Glutamatergic neuron (in vitro differentiated cells): ENCODE measurements around the gene TGFB2. TPM values are rescaled to one million over a fixed set of nuclear protein-coding genes. Genes with fewer than 3 reads are reported as not detected.
A peak's percentile ranks its signal among the peaks of the same experiment; 100 is the strongest.

Experiments used
- DNase-seq: peaks from one replicate; pipeline ENCODE4 v3.0.0; 2022
- H3K27ac Mint-ChIP-seq: one replicate; pipeline ENCODE4 v1.8.0; 2020; ENCODE audit warnings: mild to moderate bottlenecking, mixed read lengths, inconsistent platforms; ENCODE audit not compliant: unreplicated experiment
- H3K27me3 Mint-ChIP-seq: one replicate; pipeline ENCODE4 v1.8.0; 2020; ENCODE audit warnings: mild to moderate bottlenecking, moderate library complexity, mixed read lengths, inconsistent platforms; ENCODE audit not compliant: unreplicated experiment
- H3K36me3 Mint-ChIP-seq: one replicate; pipeline ENCODE4 v1.8.0; 2020; ENCODE audit warnings: mild to moderate bottlenecking, mixed read lengths, inconsistent platforms; ENCODE audit not compliant: unreplicated experiment
- H3K4me1 Mint-ChIP-seq: one replicate; pipeline ENCODE4 v1.8.0; 2020; ENCODE audit warnings: mild to moderate bottlenecking, low read depth, mixed read lengths, inconsistent platforms; ENCODE audit not compliant: unreplicated experiment
- H3K4me3 Mint-ChIP-seq: one replicate; pipeline ENCODE4 v1.8.0; 2020; ENCODE audit warnings: mild to moderate bottlenecking, mixed read lengths, inconsistent platforms; ENCODE audit not compliant: unreplicated experiment
- H3K9me3 Mint-ChIP-seq: one replicate; pipeline ENCODE4 v1.8.0; 2020; ENCODE audit warnings: mild to moderate bottlenecking, moderate library complexity, mixed read lengths, inconsistent platforms; ENCODE audit not compliant: unreplicated experiment
- CTCF ChIP-seq: fragments of 200-600 bp; sonication (generic); IDR thresholded peaks from one replicate; pipeline ENCODE4 v1.5.0; 2021; ENCODE audit not compliant: partially characterized antibody, unreplicated experiment
- total RNA-seq: library from RNA; stranded (reverse); fragmentation: NEBNext Ultra II Directional; extraction: Animal tissue kit (Norgen Biotek cat#: 25700); gene quantifications from one replicate; pipeline ENCODE4 v1.2.1, GENCODE V29; 2021; ENCODE audit not compliant: unreplicated experiment

TGFB2 gene
- total RNA-seq, 1 donor from 2014 or later = 2.0 TPM

GRCh38 chr1:218401441-218401997 is 56.4 kb downstream of the TGFB2 start:
- DNase-seq = no peak
- no peak for TF ChIP-seq CTCF
- H3K36me3 Mint-ChIP-seq = peaks cover 4% of the 10 kb centered on the region
- peaks cover 17% of the 10 kb centered on the region for H3K4me1 Mint-ChIP-seq
- H3K27ac Mint-ChIP-seq = no peak overlapping the region
- no peaks in the 10 kb centered on the region for H3K27me3 Mint-ChIP-seq
- peak overlapping the region; percentile 21 for H3K4me3 Mint-ChIP-seq
- H3K9me3 Mint-ChIP-seq = peaks cover 2% of the 10 kb centered on the region

DNA sequence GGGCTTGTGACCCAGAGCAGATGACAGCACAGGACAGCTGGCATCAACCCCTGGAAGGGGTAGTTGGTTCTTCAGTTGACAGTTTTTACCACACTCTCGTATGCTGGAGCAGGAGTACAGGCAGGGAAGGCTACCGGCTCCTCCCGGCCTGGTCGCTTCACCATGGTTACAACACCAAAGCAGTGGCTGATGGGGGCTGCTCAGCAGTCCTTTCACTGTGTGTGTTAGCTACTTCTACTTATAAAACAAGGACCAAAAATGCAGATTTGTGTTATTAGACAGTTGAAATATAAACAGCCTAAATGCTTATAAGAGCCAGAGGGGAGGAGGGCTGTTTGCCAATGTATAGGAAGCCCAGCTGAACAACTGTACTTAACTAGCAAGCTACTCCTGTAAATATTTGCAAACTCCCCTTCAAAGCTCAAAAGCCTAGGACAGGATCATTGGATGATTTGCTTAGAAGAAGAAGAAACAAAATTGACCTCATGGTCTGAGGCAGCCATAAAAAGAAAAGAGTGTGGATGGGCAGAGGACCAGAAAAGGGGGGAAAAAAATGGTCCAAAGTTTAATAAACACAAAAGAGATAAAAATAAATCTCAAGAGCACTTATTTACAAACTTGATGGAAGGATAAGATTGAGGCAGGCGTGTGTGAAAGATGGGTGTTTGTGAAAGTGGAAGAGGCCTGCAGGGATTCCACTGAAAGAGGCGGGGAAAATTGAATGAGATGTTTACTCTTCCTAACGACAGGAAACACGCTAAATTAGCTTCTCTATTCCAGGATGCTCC is 57.1 kb downstream of the TGFB2 start:
- no peak for TF ChIP-seq CTCF
- Mint-ChIP-seq H3K9me3 (peaks cover 2% of the 10 kb centered on the region), H3K36me3 (peaks cover 4% of the 10 kb centered on the region), H3K27me3 (no peaks in the 10 kb centered on the region), H3K4me1 (peaks cover 17% of the 10 kb centered on the region), H3K27ac (no peak overlapping the region), H3K4me3 (no peak overlapping the region)
- DNase-seq = no peak

DNA sequence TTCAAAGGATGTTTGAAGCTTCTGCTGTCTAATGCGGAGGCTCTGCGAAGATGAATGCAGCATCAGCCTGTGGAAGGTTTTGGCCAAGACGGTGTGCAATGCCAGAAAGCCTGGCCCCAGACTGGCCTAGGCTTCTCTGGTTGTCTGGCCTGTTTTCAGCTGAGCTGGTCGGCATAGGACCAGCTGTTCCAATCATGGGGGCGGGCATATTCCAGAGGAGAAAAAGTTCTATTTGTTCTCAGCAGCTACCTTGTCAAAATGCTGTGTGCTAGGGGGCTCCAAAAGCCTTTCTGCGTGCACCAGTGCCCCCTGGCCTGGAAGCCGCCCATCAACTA is 57.6 kb downstream of the TGFB2 start:
- H3K4me1 Mint-ChIP-seq = peaks cover 17% of the 10 kb centered on the region
- H3K27me3 Mint-ChIP-seq = no peaks in the 10 kb centered on the region
- no peak overlapping the region for H3K27ac Mint-ChIP-seq
- H3K9me3 Mint-ChIP-seq = peaks cover 2% of the 10 kb centered on the region
- no peak overlapping the region for H3K4me3 Mint-ChIP-seq
- no peak for DNase-seq
- TF ChIP-seq CTCF = no peak
- peaks cover 4% of the 10 kb centered on the region for H3K36me3 Mint-ChIP-seq

DNA sequence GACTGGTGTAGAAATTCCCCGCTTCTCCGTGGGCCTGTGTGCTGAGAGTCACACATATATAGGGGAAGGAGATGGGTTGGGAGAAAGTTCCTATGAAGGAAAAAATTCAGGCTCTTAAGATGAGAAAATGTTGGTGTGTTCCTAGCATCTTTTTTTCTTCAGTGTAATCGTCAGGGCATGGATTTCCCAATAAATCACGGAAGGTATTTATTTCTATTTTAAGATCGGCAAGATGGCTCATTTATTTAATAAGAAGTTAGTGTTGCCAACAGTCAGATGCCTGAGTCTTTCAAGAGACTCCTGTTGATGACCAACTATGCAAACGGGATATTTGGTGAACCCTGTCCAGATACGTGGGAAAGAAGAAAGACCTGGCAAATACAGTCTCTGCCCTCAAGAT is 58.2 kb downstream of the TGFB2 start:
- H3K9me3 Mint-ChIP-seq = peaks cover 2% of the 10 kb centered on the region
- H3K4me1 Mint-ChIP-seq = peaks cover 17% of the 10 kb centered on the region
- no peak for DNase-seq
- H3K36me3 Mint-ChIP-seq = peaks cover 4% of the 10 kb centered on the region
- H3K4me3 Mint-ChIP-seq = no peak overlapping the region
- H3K27ac Mint-ChIP-seq = no peak overlapping the region
- H3K27me3 Mint-ChIP-seq = no peaks in the 10 kb centered on the region
- TF ChIP-seq CTCF = no peak

GRCh38 chr1:218407630-218408029 is 62.5 kb downstream of the TGFB2 start:
- no peaks in the 10 kb centered on the region for H3K27me3 Mint-ChIP-seq
- no peak overlapping the region for H3K27ac Mint-ChIP-seq
- no peaks in the 10 kb centered on the region for H3K4me1 Mint-ChIP-seq
- H3K36me3 Mint-ChIP-seq = no peaks in the 10 kb centered on the region
- TF ChIP-seq CTCF = no peak
- DNase-seq = no peak
- no peak overlapping the region for H3K4me3 Mint-ChIP-seq
- no peaks in the 10 kb centered on the region for H3K9me3 Mint-ChIP-seq
